Liver (tissue), 3 donors: Measurements from ENCODE around the gene GPBP1.

Experiments used
- CTCF ChIP-seq: fragments of 150-350 bp; IDR thresholded peaks from 2 replicates; pipeline ENCODE4 v1.5.1; 2017; ENCODE audit warnings: improper control_type of control experiment, low read depth, low read length; ENCODE audit not compliant: missing input control
- GABPA ChIP-seq, 2 donors: IDR thresholded peaks in 1 of 2; conservative IDR thresholded peaks in 1 of 2; 2 replicates each; pipeline ENCODE4 v1.6.1; 2016; ENCODE audit warnings: antibody characterized with exemption in 2 of 2, mild to moderate bottlenecking in 1 of 2, moderate library complexity in 1 of 2
- RAD21 ChIP-seq, 2 donors: IDR thresholded peaks; 2 replicates each; pipeline ENCODE4 v1.6.1; 2016; ENCODE audit warnings: antibody characterized with exemption in 2 of 2, mild to moderate bottlenecking in 2 of 2
- SP1 ChIP-seq: IDR thresholded peaks from 2 replicates; pipeline ENCODE4 v1.6.1; 2018; ENCODE audit warnings: antibody characterized with exemption, mild to moderate bottlenecking
- TAF1 ChIP-seq: conservative IDR thresholded peaks from 2 replicates; pipeline ENCODE4 v1.6.1; 2016; ENCODE audit warnings: antibody characterized with exemption, mild to moderate bottlenecking
- YY1 ChIP-seq: IDR thresholded peaks from 2 replicates; pipeline ENCODE4 v1.6.1; 2016; ENCODE audit warnings: antibody characterized with exemption, mild to moderate bottlenecking
- donor health status: healthy.
- donor health status: healthy.

DNA sequence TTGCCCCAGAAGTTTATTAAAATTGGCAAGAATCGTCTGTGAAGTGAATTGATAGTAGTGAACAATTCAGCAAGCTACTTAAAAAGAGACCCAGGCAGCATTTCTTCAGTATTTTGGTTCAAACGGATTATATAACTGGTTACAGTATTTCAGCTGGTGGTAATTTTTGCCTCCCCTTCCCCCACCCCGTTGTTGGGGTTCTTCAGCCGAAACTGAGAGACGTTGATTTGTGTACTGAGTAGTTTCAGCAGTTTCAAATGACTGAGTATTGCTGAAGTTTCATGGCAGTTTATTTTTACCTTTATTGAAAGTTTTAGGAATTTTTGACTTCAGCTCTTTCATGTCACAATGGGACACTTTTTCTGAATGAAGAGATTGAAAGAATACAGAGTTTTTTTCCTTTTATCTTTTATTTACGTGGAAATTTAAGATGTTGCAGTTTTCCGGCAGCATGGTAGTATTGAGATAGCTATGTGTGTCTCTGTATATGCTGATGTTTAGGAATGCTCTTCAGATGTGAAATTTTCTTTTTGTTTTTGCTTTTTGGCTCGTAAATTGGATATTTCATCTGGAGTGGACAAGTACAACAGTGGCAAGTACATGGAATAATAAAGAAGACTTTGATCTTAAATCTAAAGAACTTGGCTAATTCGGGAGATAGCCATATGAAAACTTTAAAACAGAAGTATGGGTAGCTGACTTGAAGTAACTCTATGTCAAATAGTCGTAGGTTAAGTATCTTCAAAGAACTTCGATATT is 1.9 kb downstream of the GPBP1 start:
- no peak for TF ChIP-seq CTCF
- no peak for TF ChIP-seq TAF1
- no peak for TF ChIP-seq YY1
- no peak for TF ChIP-seq SP1
- no peak for TF ChIP-seq RAD21 (IDR thresholded peaks at IDR 0.05)
- no peak for TF ChIP-seq GABPA (IDR thresholded peaks at IDR 0.05 in 1 of 2, conservative IDR thresholded peaks at IDR 0.05 in 1 of 2)
